HepG2 (cell line): ENCODE results near the gene CYB5D1. TPM values are rescaled to one million over a fixed set of nuclear protein-coding genes. Genes with fewer than 3 reads are reported as not detected.

ENCODE experiments used
- CEBPB ChIP-seq: IDR thresholded peaks from 2 replicates; pipeline ENCODE4 v1.6.1; 2011; ENCODE audit warnings: low read depth, low read length, improper control_type of control experiment, borderline replicate concordance
- CEBPG ChIP-seq: IDR thresholded peaks from 2 replicates; pipeline ENCODE4 v1.6.1; 2016
- GABPA ChIP-seq, 2 experiments: IDR thresholded peaks; 2 replicates each; pipeline ENCODE4 v1.6.1; 2011 to 2016; ENCODE audit warnings: low read depth in 2 of 2, low read length in 1 of 2, missing biosample characterization in 1 of 2, missing genetic modification characterization in 1 of 2
- PATZ1 ChIP-seq: sonication (generic); formaldehyde crosslinking; IDR thresholded peaks from 2 replicates; pipeline ENCODE4 v1.4.0; 2020; ENCODE audit warnings: missing genetic modification reagents
- PCBP1 ChIP-seq: fragments of 200-400 bp; formaldehyde crosslinking; IDR thresholded peaks from 2 replicates; pipeline ENCODE4 v1.6.1; 2017; ENCODE audit warnings: mild to moderate bottlenecking, low read depth, low read length, borderline replicate concordance
- PRDM15 ChIP-seq: sonication (generic); formaldehyde crosslinking; IDR thresholded peaks from 2 replicates; pipeline ENCODE4 v1.4.0; 2020; ENCODE audit warnings: missing genetic modification reagents
- SKIL ChIP-seq: sonication (generic); formaldehyde crosslinking; IDR thresholded peaks from 2 replicates; pipeline ENCODE4 v1.8.0; 2022; ENCODE audit warnings: missing genetic modification reagents, mild to moderate bottlenecking, moderate library complexity, borderline replicate concordance
- SOX6 ChIP-seq, 2 experiments: fragments of 450-650 bp in 1 of 2; sonication (generic) in 1 of 2; formaldehyde crosslinking in 1 of 2; IDR thresholded peaks; 2 replicates each; pipeline versions ENCODE4 v1.4.0 to v1.6.1; 2017 to 2020; ENCODE audit warnings: antibody characterized with exemption in 1 of 2, mild to moderate bottlenecking in 1 of 2, missing genetic modification reagents in 1 of 2
- TGIF2 ChIP-seq: IDR thresholded peaks from 2 replicates; pipeline ENCODE4 v1.6.1; 2016; ENCODE audit warnings: control low read depth, missing compliant biosample characterization
- TRIM24 ChIP-seq: sonication (generic); formaldehyde crosslinking; IDR thresholded peaks from 2 replicates; pipeline ENCODE4 v1.8.0; 2022; ENCODE audit warnings: mild to moderate bottlenecking, missing genetic modification reagents
- ZNF263 ChIP-seq: sonication (generic); formaldehyde crosslinking; IDR thresholded peaks from 2 replicates; pipeline ENCODE4 v1.4.0; 2020; ENCODE audit warnings: missing genetic modification reagents
- ZNF609 ChIP-seq: sonication (generic); formaldehyde crosslinking; IDR thresholded peaks from 2 replicates; pipeline ENCODE4 v1.4.0; 2020; ENCODE audit warnings: mild to moderate bottlenecking, missing genetic modification reagents, borderline replicate concordance
- polyA plus RNA-seq, 8 experiments: library from polyadenylated mRNA; depleted of rRNA in 3 of 8; stranded (reverse) in 7 of 8; unstranded in 1 of 8; fragments of >200 nt; fragmentation: Illumina TruSeq in 4 of 8; extraction: Trizol in 4 of 8; gene quantifications; 2 replicates each; pipeline versions ENCODE4 v1.2.1 to v1.2.3, GENCODE V29; 2011 to 2016; ENCODE audit warnings: low read depth in 4 of 8, missing spikeins in 1 of 8, mixed read lengths in 1 of 8; ENCODE audit not compliant: insufficient read depth in 1 of 8
- total RNA-seq, 5 experiments: library from RNA; depleted of rRNA; stranded (reverse); fragments of >200 nt; fragmentation: Illumina TruSeq; extraction: Trizol; gene quantifications; 2 replicates each; pipeline ENCODE4 v1.2.3, GENCODE V29; 2016; ENCODE audit warnings: low read depth in 1 of 5

The CYB5D1 gene
- total and polyA plus RNA-seq, 2 of the 13 experiments (the other 11 are each of a cell fraction or from before 2014, with no cell fraction given): 8.9 to 17.0 TPM

GRCh38 chr17:7838090-7839075, 19.4 kb upstream of the CYB5D1 start (continued):
- TF ChIP-seq ZNF609 (CRISPR knock-in tag) (peak; percentile 29; the same call in 1 of the 2 replicates), PCBP1 (0 out of 2 replicates have a peak, but pooled peaks have one; percentile 34), SOX6 (IDR thresholded peaks at IDR 0.05) (no peak), SOX6 (CRISPR knock-in tag; IDR thresholded peaks at IDR 0.05) (peak; percentile 54), ZNF263 (CRISPR knock-in tag) (peak; percentile 83), TGIF2 (CRISPR knock-in tag) (peak; percentile 48; the same call in 1 of the 2 replicates), PATZ1 (CRISPR knock-in tag) (peak; percentile 81), GABPA (IDR thresholded peaks at IDR 0.05; ENCODE audit: low read depth, low read length) (no peak), GABPA (CRISPR knock-in tag; IDR thresholded peaks at IDR 0.05; ENCODE audit: low read depth) (peak; percentile 26; the same call in 1 of the 2 replicates), PRDM15 (CRISPR knock-in tag) (peak; percentile 47; the same call in 1 of the 2 replicates), SKIL (peak; percentile 53; the same call in 1 of the 2 replicates), CEBPB (peak; percentile 90), TRIM24 (no peak), CEBPG (CRISPR knock-in tag) (peak; percentile 90)
